ENCODE results near the gene FGD3. TPM values are rescaled to one million over a fixed set of nuclear protein-coding genes. Genes with fewer than 3 reads are reported as not detected.

Gene FGD3
- total and polyA plus RNA-seq, 2 donors (not counting 1 experiment from before 2014, with no cell fraction given), result not detected

GRCh38 chr9:93068956-93069355 is 121.6 kb downstream of the FGD3 start:
- no peak overlapping the region for H3K27ac ChIP-seq (ENCODE audit: insufficient read depth, low read length)
- no peak overlapping the region for H3K4me3 ChIP-seq (replicated peaks in 1 of 4; ENCODE audit: control extremely low read depth in 1 of 4, insufficient read depth in 1 of 4, low read depth in 3 of 4, low read length in 4 of 4)

DNA sequence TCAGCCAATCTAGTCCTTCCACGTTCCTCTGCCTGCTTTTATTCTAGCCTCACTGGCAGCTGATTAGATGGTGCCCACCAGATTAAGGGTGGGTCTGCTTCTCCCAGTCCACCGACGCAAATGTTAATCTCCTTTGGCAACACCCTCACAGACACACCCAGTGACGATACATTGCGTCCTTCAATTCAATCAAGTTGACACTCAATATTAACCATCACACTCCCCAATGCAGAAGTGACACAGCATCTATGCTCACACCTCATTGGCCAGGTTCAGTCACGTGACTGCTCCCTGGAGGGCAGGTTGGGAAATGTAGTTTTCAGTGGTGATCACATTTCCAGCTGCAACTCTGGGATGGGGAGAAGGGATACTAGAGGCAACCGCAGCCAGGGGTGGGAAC is 124.1 kb downstream of the FGD3 start:
- Histone ChIP-seq H4K20me1 (ENCODE audit: control insufficient read depth, extremely low read depth, insufficient read depth, low read length) (no peaks in the 10 kb centered on the region), H3K9me3 (ENCODE audit: control insufficient read depth, insufficient read depth, low read depth, low read length) (no peaks in the 10 kb centered on the region), H3K4me2 (ENCODE audit: extremely low read depth, insufficient read depth, low read length) (no peak overlapping the region), H3K9ac (ENCODE audit: insufficient read depth, low read length) (no peak overlapping the region), H3K36me3 (ENCODE audit: control insufficient read depth, insufficient read depth, low read length) (no peaks in the 10 kb centered on the region), H3K27me3 (ENCODE audit: control insufficient read depth, insufficient read depth, low read length) (no peaks in the 10 kb centered on the region), H3K27ac (ENCODE audit: insufficient read depth, low read length) (no peak overlapping the region), H3K79me2 (ENCODE audit: control insufficient read depth, insufficient read depth, low read length) (no peaks in the 10 kb centered on the region), H2AFZ (ENCODE audit: low read length) (no peak overlapping the region), H3K4me1 (ENCODE audit: control insufficient read depth, extremely low read depth, insufficient read depth, low read length) (peaks cover 3% of the 10 kb centered on the region), H3K4me3 (replicated peaks in 1 of 4; ENCODE audit: control extremely low read depth in 1 of 4, insufficient read depth in 1 of 4, low read depth in 3 of 4, low read length in 4 of 4) (no peak overlapping the region)
- TF ChIP-seq EZH2 (IDR thresholded peaks at IDR 0.05; ENCODE audit: low read length, missing control alignments), result no peak
- TF ChIP-seq, protein P1, sequence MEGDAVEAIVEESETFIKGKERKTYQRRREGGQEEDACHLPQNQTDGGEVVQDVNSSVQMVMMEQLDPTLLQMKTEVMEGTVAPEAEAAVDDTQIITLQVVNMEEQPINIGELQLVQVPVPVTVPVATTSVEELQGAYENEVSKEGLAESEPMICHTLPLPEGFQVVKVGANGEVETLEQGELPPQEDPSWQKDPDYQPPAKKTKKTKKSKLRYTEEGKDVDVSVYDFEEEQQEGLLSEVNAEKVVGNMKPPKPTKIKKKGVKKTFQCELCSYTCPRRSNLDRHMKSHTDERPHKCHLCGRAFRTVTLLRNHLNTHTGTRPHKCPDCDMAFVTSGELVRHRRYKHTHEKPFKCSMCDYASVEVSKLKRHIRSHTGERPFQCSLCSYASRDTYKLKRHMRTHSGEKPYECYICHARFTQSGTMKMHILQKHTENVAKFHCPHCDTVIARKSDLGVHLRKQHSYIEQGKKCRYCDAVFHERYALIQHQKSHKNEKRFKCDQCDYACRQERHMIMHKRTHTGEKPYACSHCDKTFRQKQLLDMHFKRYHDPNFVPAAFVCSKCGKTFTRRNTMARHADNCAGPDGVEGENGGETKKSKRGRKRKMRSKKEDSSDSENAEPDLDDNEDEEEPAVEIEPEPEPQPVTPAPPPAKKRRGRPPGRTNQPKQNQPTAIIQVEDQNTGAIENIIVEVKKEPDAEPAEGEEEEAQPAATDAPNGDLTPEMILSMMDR (conservative IDR thresholded peaks at IDR 0.05 in 1 of 2, IDR thresholded peaks at IDR 0.05 in 1 of 2; ENCODE audit: low read depth in 1 of 2, low read length in 2 of 2), result no peak
- peak; percentile 25 to 55 for DNase-seq (ENCODE audit: low read depth in 2 of 2)

More at GRCh38 chr9:93068956-93069355, 121.6 kb downstream of the FGD3 start:
- Histone ChIP-seq H3K9ac (ENCODE audit: insufficient read depth, low read length) (no peak overlapping the region), H3K9me3 (ENCODE audit: control insufficient read depth, insufficient read depth, low read depth, low read length) (no peaks in the 10 kb centered on the region), H3K27me3 (ENCODE audit: control insufficient read depth, insufficient read depth, low read length) (no peaks in the 10 kb centered on the region), H3K36me3 (ENCODE audit: control insufficient read depth, insufficient read depth, low read length) (no peaks in the 10 kb centered on the region), H2AFZ (ENCODE audit: low read length) (no peak overlapping the region), H3K4me2 (ENCODE audit: extremely low read depth, insufficient read depth, low read length) (no peak overlapping the region), H3K79me2 (ENCODE audit: control insufficient read depth, insufficient read depth, low read length) (no peaks in the 10 kb centered on the region), H3K4me1 (ENCODE audit: control insufficient read depth, extremely low read depth, insufficient read depth, low read length) (peaks cover 3% of the 10 kb centered on the region), H4K20me1 (ENCODE audit: control insufficient read depth, extremely low read depth, insufficient read depth, low read length) (no peaks in the 10 kb centered on the region)
- DNase-seq (ENCODE audit: low read depth in 2 of 2), result no peak
- TF ChIP-seq EZH2 (IDR thresholded peaks at IDR 0.05; ENCODE audit: low read length, missing control alignments), result no peak
- TF ChIP-seq, protein P1 (conservative IDR thresholded peaks at IDR 0.05 in 1 of 2, IDR thresholded peaks at IDR 0.05 in 1 of 2; ENCODE audit: low read depth in 1 of 2, low read length in 2 of 2), result no peak

DNA sequence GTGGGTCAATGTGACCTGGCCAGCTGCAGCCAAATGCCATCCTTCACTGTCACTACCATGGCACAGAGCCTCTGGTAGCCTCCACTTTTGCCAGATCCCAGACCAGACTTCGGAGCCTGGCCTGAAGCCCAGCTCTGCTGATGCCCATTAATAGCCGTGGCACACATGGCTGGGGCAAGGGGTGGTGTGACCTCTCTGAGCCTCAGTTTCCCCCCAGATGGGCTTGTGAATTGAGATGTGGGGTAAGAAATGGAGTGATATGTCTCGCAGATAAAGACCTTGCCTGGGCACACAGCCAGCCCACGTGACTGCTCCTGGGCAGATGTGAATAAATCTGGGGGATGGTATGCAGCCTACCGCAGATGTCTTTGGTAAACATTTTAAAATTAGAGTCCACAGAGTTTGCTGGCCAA is 125.1 kb downstream of the FGD3 start:
- Histone ChIP-seq H3K9me3 (ENCODE audit: control insufficient read depth, insufficient read depth, low read depth, low read length) (no peaks in the 10 kb centered on the region), H3K4me2 (ENCODE audit: extremely low read depth, insufficient read depth, low read length) (no peak overlapping the region), H3K4me1 (ENCODE audit: control insufficient read depth, extremely low read depth, insufficient read depth, low read length) (peaks cover 3% of the 10 kb centered on the region), H3K79me2 (ENCODE audit: control insufficient read depth, insufficient read depth, low read length) (no peaks in the 10 kb centered on the region), H4K20me1 (ENCODE audit: control insufficient read depth, extremely low read depth, insufficient read depth, low read length) (no peaks in the 10 kb centered on the region), H3K27me3 (ENCODE audit: control insufficient read depth, insufficient read depth, low read length) (no peaks in the 10 kb centered on the region), H3K36me3 (ENCODE audit: control insufficient read depth, insufficient read depth, low read length) (no peaks in the 10 kb centered on the region), H3K27ac (ENCODE audit: insufficient read depth, low read length) (no peak overlapping the region), H3K9ac (ENCODE audit: insufficient read depth, low read length) (no peak overlapping the region), H3K4me3 (replicated peaks in 1 of 4; ENCODE audit: control extremely low read depth in 1 of 4, insufficient read depth in 1 of 4, low read depth in 3 of 4, low read length in 4 of 4) (no peak overlapping the region), H2AFZ (ENCODE audit: low read length) (no peak overlapping the region)
- peak; percentile 68 to 88 for DNase-seq (ENCODE audit: low read depth in 2 of 2)
- no peak for TF ChIP-seq EZH2 (IDR thresholded peaks at IDR 0.05; ENCODE audit: low read length, missing control alignments)
- TF ChIP-seq, protein P1 (conservative IDR thresholded peaks at IDR 0.05 in 1 of 2, IDR thresholded peaks at IDR 0.05 in 1 of 2; ENCODE audit: low read depth in 1 of 2, low read length in 2 of 2), result no peak

Data from fibroblast of lung (primary cell).